Immature natural killer cell (primary cell): ENCODE measurements around the gene NAA16. TPM values are rescaled to one million over a fixed set of nuclear protein-coding genes. Genes with fewer than 3 reads are reported as not detected.

Experiments
- DNase-seq, 3 donors: peaks; one replicate each; pipeline ENCODE4 v3.0.0; 2022; ENCODE audit warnings: mixed read lengths in 1 of 3
- H3K27ac Mint-ChIP-seq, 6 donors: one replicate each; pipeline ENCODE4 v1.8.0; 2020; ENCODE audit warnings: mixed read lengths in 6 of 6, mild to moderate bottlenecking in 5 of 6, inconsistent platforms in 4 of 6, moderate library complexity in 3 of 6
- H3K27me3 Mint-ChIP-seq, 3 donors: one replicate each; pipeline ENCODE4 v1.8.0; 2020 to 2021; ENCODE audit warnings: low read depth in 3 of 3, mild to moderate bottlenecking in 3 of 3, mixed read lengths in 3 of 3, moderate library complexity in 3 of 3, inconsistent platforms in 1 of 3
- H3K36me3 Mint-ChIP-seq, 3 donors: one replicate each; pipeline ENCODE4 v1.8.0; 2020; ENCODE audit warnings: mixed read lengths in 3 of 3, inconsistent platforms in 2 of 3, mild to moderate bottlenecking in 2 of 3
- H3K4me1 Mint-ChIP-seq, 2 donors: one replicate each; pipeline ENCODE4 v1.8.0; 2020; ENCODE audit warnings: inconsistent platforms in 2 of 2, mild to moderate bottlenecking in 2 of 2, mixed read lengths in 2 of 2, moderate library complexity in 1 of 2
- H3K4me3 Mint-ChIP-seq, 5 donors: one replicate each; pipeline ENCODE4 v1.8.0; 2020; ENCODE audit warnings: mild to moderate bottlenecking in 5 of 5, mixed read lengths in 5 of 5, inconsistent platforms in 3 of 5, moderate library complexity in 3 of 5
- H3K9me3 Mint-ChIP-seq, 6 donors: one replicate each; pipeline ENCODE4 v1.8.0; 2020; ENCODE audit warnings: mild to moderate bottlenecking in 6 of 6, mixed read lengths in 6 of 6, inconsistent platforms in 4 of 6, moderate library complexity in 3 of 6
- polyA plus RNA-seq, 3 donors: library from polyadenylated mRNA; unstranded; fragments of 300-500 nt; fragmentation: Illumina TruSeq; gene quantifications; one replicate each; pipeline ENCODE4 v1.2.3, GENCODE V29; 2021

The NAA16 gene
- polyA plus RNA-seq, 3 donors from 2014 or later: 9.0 to 17.1 (median 10.7) TPM

DNA sequence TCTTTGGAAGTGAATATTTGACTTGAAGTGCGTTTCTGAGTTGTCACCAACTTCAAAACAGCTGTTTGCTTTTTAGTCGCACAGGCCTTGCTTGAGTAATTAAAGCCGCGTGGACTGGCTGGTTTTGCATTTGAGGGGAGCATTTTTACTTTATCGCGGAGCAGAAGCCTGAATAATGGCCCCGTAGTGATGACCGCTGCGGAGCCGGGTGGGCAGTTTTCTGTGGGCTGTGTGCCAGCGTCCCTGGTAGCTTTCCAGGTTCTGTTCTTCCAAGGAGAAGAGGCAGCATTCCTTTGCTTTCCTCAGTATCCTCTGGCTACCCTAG lies 1.1 kb downstream of the NAA16 start:
- Mint-ChIP-seq H3K27ac (peak overlapping the region; percentile 89 to 94 (median 94)), H3K9me3 (no peaks in the 10 kb centered on the region), H3K4me3 (peak overlapping the region; percentile 93 to 98 (median 95)), H3K36me3 (peaks cover 0 to under 1% (median 0%) of the 10 kb centered on the region in 3 donors), H3K4me1 (peaks cover 52 to 60% of the 10 kb centered on the region in 2 donors), H3K27me3 (peaks cover 10 to 16% (median 14%) of the 10 kb centered on the region in 3 donors)
- no peak for DNase-seq

DNA sequence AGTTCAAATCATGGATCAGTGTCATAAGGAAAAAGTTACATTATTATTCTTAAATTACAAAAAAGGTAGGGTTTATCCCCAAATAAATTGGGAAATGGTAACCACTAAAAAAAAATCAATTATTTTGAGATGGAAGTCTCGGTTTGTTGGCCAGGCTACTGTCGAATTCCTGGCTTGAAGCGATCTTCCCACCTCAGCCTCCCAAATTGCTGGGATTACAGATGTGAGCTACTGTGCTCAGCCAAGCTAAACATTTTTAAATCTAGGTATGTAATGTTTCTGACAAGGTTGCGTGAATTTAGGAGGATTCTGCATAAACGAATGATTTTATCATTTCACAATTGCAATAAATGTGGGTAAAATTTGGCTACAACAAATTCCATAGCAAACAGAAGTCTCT lies 2.0 kb downstream of the NAA16 start:
- Mint-ChIP-seq H3K4me1 (peaks cover 56 to 70% of the 10 kb centered on the region in 2 donors), H3K36me3 (peaks cover 0 to 4% (median 4%) of the 10 kb centered on the region in 3 donors), H3K9me3 (no peaks in the 10 kb centered on the region), H3K27ac (peak overlapping the region in 3 of 6 donors; percentile 53 to 71 (median 64)), H3K4me3 (peak overlapping the region; percentile 93 to 98 (median 95)), H3K27me3 (peaks cover 10 to 16% (median 14%) of the 10 kb centered on the region in 3 donors)
- no peak for DNase-seq

DNA sequence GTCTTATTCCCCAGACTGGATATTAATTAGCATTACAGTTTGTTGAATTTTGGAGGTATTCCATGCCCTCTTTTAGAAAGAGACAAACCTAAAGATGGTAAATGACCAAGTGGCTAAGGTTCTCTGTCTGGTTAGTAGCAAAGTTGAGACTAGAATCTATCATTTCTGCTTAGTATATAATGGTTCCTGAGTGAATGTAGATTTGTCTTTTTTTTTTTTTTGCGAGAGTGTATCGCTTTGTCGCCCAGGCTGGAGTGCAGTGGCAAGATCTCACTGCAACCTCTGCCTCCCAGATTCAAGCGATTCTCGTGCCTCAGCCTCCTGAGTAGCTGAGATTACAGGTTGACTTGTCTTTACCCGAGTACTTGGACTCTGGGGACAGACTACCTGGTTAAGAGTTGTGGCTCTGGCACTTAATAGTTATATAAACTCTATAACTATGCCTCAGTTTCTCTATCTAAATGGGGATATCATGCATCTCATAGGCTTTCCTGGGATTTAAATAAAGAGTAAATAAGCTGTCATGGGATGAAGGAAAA lies 2.7 kb downstream of the NAA16 start:
- Mint-ChIP-seq H3K4me1 (peaks cover 56 to 75% of the 10 kb centered on the region in 2 donors), H3K27ac (peak overlapping the region in 5 of 6 donors; percentile 9 to 51 (median 20)), H3K27me3 (peaks cover 10 to 16% (median 14%) of the 10 kb centered on the region in 3 donors), H3K36me3 (peaks cover 0 to 4% (median 4%) of the 10 kb centered on the region in 3 donors), H3K4me3 (peak overlapping the region; percentile 29 to 98 (median 64)), H3K9me3 (no peaks in the 10 kb centered on the region)
- DNase-seq: no peak

DNA sequence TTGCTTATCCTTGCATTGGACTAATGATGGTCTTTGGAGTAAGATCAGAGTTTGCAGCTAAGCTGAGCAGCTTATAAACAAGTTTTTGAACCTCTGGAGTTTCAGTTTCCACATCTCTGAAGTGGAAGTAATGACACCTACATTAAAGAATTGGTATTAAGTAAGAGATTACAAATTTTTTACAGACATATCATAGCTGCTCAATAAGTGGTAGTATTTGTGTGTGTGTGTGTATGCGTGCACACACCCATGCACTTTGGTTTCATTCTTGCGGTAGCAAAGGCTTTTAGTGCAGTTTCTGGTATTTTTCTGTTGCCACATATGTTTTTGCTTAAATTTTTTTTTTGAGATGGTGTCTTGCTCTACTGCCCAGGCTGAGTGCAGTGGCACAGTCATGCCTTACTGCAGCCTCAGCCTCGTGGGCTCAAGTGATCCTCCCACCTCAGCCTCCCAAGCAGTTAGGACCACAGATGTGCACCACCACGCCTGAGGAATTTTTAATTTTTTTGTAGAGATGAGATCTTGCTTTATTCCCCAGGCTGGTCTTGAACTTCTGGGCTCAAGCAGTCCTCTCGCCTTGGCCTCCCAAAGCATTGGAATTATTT lies 4.5 kb downstream of the NAA16 start:
- Mint-ChIP-seq H3K27me3 (peaks cover 10 to 14% (median 13%) of the 10 kb centered on the region in 3 donors), H3K36me3 (peaks cover 0 to 8% (median 4%) of the 10 kb centered on the region in 3 donors), H3K4me1 (peaks cover 56 to 84% of the 10 kb centered on the region in 2 donors), H3K4me3 (peak overlapping the region in 4 of 5 donors; percentile 2 to 20 (median 11)), H3K9me3 (no peaks in the 10 kb centered on the region), H3K27ac (peak overlapping the region; percentile 18 to 77 (median 65))
- DNase-seq: peak in 1 of 3 donors; percentile 0

DNA sequence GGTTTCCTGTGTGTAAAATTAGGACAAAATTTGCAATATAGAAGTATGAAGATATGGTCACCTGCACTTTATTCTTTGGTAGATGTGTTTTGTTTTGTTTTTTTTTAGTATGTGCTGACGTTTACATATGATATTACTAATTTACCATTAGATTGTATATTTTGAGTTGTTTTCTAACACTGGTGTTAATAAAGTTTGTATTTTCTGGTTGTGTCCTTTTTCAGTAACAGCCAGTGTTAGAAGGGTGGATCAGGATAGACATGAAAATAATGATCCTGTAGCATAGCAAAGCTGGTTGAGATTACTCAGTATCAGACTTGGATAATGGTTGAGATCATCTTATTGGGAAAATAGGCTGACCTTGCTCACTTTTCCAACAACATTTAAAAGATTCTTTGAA lies 6.2 kb downstream of the NAA16 start:
- Mint-ChIP-seq H3K4me1 (peaks cover 56 to 86% of the 10 kb centered on the region in 2 donors), H3K27ac (peak overlapping the region in 4 of 6 donors; percentile 11 to 40 (median 19)), H3K27me3 (peaks cover 0 to 5% (median 0%) of the 10 kb centered on the region in 3 donors), H3K36me3 (peaks cover 0 to 12% (median 8%) of the 10 kb centered on the region in 3 donors), H3K9me3 (no peaks in the 10 kb centered on the region), H3K4me3 (no peak overlapping the region)
- DNase-seq: no peak

DNA sequence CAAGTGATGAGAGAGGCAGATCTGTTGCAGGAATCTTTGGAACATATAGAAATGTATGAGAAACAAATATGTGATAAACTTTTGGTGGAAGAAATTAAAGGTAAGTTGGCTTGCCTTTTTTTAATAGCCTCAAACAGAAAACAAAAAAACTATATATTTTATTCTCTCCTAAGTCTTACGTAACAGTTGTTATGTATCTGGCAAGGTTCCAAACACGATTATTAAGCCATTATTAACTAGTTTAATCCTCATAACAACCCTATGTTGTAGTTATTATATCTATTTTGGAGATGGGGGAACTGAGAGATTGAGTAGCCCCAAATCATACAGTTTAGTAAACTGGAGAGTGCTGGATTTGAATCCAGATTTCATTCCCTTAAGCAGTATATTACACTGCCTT lies 14.7 kb downstream of the NAA16 start:
- Mint-ChIP-seq H3K36me3 (peaks cover 8 to 26% (median 16%) of the 10 kb centered on the region in 3 donors), H3K9me3 (no peaks in the 10 kb centered on the region), H3K4me1 (peaks cover 37 to 74% of the 10 kb centered on the region in 2 donors), H3K27ac (peak overlapping the region in 2 of 6 donors; percentile 34 to 89), H3K27me3 (peaks cover 0 to 8% (median 0%) of the 10 kb centered on the region in 3 donors), H3K4me3 (peak overlapping the region in 2 of 5 donors; percentile 69 to 72)
- DNase-seq: no peak

DNA sequence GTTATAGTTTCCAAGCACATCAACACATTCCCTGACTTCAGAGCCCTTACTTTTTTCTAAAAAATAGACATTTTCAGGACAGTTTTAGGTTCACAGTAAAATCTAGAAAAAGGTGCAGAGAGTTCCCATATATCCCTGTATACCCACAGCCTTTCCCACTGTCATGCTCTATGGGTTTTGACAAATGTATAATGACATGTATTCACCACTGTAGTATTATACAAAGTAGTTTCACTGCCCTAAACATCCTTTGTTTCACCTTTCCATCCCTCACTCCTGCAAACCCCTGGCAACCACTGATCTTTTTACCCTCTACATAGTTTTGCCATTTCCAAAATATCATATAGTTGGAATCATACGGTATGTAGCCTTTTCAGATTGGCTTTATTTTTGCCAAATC lies 15.6 kb downstream of the NAA16 start:
- no peak overlapping the region for H3K4me3 Mint-ChIP-seq
- H3K4me1 Mint-ChIP-seq: peaks cover 35 to 72% of the 10 kb centered on the region in 2 donors
- peak overlapping the region in 2 of 6 donors; percentile 26 to 71 for H3K27ac Mint-ChIP-seq
- no peaks in the 10 kb centered on the region for H3K9me3 Mint-ChIP-seq
- peaks cover 0 to 6% (median 0%) of the 10 kb centered on the region in 3 donors for H3K27me3 Mint-ChIP-seq
- no peak for DNase-seq
- peaks cover 8 to 29% (median 16%) of the 10 kb centered on the region in 3 donors for H3K36me3 Mint-ChIP-seq

DNA sequence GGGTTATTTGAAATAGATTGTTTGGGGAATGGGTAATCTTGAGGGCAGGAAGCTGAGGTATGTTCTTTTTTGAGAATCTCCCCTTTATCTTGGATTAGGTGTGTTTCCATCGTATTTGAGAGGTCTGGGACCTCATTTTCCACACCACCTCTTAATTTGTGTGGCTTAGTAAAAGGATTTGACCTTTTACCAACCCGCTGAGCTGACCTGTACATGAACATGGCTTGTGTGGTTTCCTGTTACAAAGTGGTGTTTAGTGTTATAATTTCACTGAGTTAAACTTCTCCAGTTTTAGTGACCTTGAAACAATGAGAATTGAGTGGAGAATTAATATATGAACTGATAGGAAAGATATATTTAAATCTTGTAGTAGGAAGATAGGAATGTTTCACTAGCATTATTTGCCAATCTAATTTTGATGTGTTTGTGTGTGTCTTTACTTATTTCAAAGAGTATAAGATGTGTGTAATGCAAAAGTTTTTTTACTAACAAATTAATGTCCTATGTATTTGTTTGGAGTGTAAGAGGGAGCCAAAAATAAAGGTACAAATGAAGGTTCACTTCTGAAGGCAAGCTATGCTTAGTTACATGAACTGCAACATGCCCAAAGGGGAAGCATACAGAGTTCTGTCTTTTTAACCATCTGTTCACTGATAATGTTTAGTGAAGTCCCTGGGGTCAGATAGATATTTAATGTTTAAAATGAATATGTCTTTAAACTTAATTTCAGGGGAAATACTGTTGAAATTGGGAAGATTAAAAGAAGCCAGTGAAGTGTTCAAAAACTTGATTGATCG lies 17.1 kb downstream of the NAA16 start:
- DNase-seq: no peak
- Mint-ChIP-seq H3K9me3 (no peaks in the 10 kb centered on the region), H3K27me3 (peaks cover 0 to 2% (median 0%) of the 10 kb centered on the region in 3 donors), H3K4me3 (peak overlapping the region; percentile 32 to 72 (median 50)), H3K36me3 (peaks cover 9 to 29% (median 12%) of the 10 kb centered on the region in 3 donors), H3K27ac (peak overlapping the region; percentile 12 to 68 (median 46)), H3K4me1 (peaks cover 23 to 63% of the 10 kb centered on the region in 2 donors)

DNA sequence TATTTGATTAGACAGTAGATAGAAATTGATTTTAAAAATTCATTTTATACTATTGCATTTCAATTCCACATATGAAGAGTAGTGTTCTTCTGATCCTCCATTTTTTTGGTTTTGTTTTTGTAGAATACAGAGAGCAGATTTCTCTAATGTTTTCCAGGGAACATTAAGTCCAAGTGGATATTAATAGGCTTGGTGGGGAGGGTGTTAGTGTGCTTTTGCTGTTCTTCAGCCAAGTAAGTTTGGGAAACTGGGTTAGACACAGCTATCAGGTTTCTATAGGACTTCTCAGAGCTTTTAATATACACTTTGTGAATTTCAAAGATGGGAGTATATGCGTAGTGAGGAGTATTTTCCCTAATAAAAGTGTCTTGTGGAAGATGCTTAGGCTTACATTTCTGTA lies 21.8 kb downstream of the NAA16 start:
- Mint-ChIP-seq H3K27me3 (no peaks in the 10 kb centered on the region), H3K27ac (no peak overlapping the region), H3K4me3 (no peak overlapping the region), H3K9me3 (no peaks in the 10 kb centered on the region), H3K36me3 (peaks cover 8 to 21% (median 17%) of the 10 kb centered on the region in 3 donors), H3K4me1 (peaks cover 16 to 43% of the 10 kb centered on the region in 2 donors)
- no peak for DNase-seq

DNA sequence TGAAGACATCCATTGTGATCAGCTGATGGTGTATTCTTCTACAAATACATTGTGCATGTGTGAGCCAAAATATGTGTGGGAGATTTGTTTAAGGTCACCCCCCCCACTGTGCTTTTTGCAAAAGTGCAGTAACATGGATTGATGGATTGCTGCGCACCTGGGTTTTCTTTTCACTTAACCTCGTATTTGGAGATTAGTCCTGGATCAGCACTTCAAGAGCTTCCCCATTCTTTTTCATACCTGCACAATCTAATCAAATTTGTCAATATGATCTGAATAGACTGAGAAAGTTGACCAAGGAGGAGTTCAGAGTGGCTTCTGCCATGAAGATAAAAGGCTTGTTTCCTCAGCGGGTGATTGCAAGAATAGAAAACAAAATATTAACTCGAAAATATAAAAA lies 23.7 kb downstream of the NAA16 start:
- H3K4me1 Mint-ChIP-seq: peaks cover 4 to 26% of the 10 kb centered on the region in 2 donors
- peaks cover 8 to 23% (median 16%) of the 10 kb centered on the region in 3 donors for H3K36me3 Mint-ChIP-seq
- no peak overlapping the region for H3K27ac Mint-ChIP-seq
- no peaks in the 10 kb centered on the region for H3K9me3 Mint-ChIP-seq
- no peak for DNase-seq
- H3K27me3 Mint-ChIP-seq: no peaks in the 10 kb centered on the region
- H3K4me3 Mint-ChIP-seq: no peak overlapping the region

DNA sequence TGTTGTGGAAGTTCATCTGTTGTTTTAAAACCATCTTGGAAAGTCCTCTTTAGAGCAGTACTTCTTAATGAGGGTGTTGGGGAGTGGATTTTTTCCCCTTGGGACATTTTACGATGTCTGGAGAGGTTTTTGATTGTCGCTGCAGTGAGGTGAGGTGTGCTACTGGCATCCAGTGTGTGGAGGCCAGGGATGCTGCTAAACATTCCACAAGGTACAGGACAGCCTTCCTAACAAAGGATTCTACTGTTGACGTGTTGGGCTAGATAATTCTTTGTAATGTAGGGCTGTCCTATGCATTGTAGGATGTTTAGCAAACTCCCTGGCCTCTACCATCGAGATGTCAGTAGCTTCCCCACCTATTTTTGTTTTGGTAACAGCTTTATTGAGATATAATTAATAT lies 33.3 kb downstream of the NAA16 start:
- H3K4me1 Mint-ChIP-seq: peaks cover 48 to 78% of the 10 kb centered on the region in 2 donors
- no peak for DNase-seq
- peak overlapping the region in 2 of 5 donors; percentile 8 to 23 for H3K4me3 Mint-ChIP-seq
- H3K27ac Mint-ChIP-seq: peak overlapping the region in 4 of 6 donors; percentile 2 to 69 (median 42)
- H3K36me3 Mint-ChIP-seq: peaks cover 21 to 27% (median 22%) of the 10 kb centered on the region in 3 donors
- H3K27me3 Mint-ChIP-seq: no peaks in the 10 kb centered on the region
- H3K9me3 Mint-ChIP-seq: no peaks in the 10 kb centered on the region

DNA sequence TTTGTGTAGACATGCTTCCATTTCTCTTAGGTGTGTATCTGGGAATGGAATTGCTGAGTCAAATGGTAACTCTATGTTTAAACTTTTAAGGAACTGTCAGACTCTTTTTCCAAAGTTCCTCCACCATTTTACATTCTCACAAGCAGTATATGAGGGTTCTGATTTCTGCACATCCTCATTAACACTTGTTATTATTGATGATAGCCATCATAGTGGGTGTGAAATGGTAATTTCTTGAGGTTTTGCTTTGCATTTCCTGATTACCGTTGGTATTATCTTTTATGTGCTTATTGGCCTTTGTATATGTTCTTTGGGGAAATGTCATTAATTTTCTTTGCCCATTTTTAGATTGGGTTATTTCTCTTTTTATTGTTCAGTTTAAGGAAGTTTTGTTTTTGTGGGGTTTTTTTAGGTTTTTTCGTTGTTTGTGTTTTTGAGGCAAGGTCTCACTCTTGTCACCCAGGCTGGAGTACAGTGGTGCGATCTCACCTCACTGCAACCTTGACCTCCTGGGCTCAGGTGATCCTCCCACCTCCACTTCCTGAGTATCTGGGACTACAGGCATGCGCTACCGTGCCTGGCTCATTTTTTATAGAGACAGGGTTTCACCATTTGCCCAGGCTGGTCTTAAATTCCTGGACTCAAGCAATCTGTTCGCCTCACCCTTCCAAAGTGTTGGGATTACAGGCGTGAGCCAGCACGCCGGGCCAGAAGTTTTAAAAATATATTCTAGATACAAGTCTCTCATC lies 34.3 kb downstream of the NAA16 start:
- no peaks in the 10 kb centered on the region for H3K27me3 Mint-ChIP-seq
- H3K36me3 Mint-ChIP-seq: peaks cover 18 to 24% (median 19%) of the 10 kb centered on the region in 3 donors
- no peak for DNase-seq
- peaks cover 46 to 74% of the 10 kb centered on the region in 2 donors for H3K4me1 Mint-ChIP-seq
- H3K9me3 Mint-ChIP-seq: no peaks in the 10 kb centered on the region
- H3K4me3 Mint-ChIP-seq: peak overlapping the region; percentile 35 to 74 (median 54)
- peak overlapping the region; percentile 52 to 82 (median 77) for H3K27ac Mint-ChIP-seq
